ENCODE measurements around the gene PLD1. TPM values are rescaled to one million over a fixed set of nuclear protein-coding genes. Genes with fewer than 3 reads are reported as not detected.

The PLD1 gene
- total RNA-seq, 1 donor from 2014 or later = 81.0 TPM

GRCh38 chr3:171672538-171672937, 137.7 kb downstream of the PLD1 start:
- DNase-seq (ENCODE audit: low read depth, low spot score) = no peak

- DNase-seq (ENCODE audit: low read depth, low spot score) = no peak
Observed at GRCh38 chr3:171672124-171672523, 138.2 kb downstream of the PLD1 start.

DNA sequence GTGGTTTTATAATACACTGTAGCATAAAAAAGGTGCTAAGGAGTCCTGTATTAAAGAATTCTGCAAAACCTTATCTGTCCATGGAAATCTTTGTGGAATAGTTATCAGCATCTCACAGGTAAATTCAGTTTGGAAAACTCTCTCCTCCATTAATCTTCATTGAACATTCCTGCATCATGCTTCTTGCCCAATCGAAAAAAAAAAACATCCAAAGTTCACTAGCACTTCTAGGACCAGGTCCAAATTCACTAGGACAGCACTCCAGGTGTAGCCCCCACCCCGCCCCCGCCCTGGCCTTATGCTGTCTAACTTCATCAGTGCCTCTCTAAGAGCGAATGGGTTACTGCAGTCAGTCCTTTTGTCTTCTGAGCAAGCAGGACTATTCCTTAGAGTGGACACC, 138.6 kb downstream of the PLD1 start:
- no peak for DNase-seq (ENCODE audit: low read depth, low spot score)

GRCh38 chr3:171666516-171666915, 143.8 kb downstream of the PLD1 start:
- DNase-seq (ENCODE audit: low read depth, low spot score) = no peak

GRCh38 chr3:171663805-171664204, 146.5 kb downstream of the PLD1 start:
- no peak for DNase-seq (ENCODE audit: low read depth, low spot score)

DNA sequence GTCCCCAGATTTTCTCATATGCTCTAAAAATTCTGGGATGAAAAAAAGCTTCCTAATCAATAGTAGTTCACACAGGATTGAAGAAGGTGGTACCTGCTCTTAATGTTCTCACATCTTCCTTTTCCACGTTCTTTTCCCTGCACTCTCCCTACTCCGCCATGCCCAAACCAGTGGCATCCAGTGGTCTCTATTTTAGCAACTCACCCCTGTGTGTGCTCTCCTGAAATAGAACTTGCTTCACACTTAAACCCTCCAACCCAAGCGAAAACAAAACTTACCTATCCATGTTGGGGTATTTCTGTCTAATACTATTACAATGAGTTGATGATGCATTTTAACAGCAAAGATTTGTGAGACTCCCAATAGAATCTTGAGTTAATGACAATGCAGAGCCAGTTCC, 148.8 kb downstream of the PLD1 start:
- DNase-seq (ENCODE audit: low read depth, low spot score) = no peak

DNA sequence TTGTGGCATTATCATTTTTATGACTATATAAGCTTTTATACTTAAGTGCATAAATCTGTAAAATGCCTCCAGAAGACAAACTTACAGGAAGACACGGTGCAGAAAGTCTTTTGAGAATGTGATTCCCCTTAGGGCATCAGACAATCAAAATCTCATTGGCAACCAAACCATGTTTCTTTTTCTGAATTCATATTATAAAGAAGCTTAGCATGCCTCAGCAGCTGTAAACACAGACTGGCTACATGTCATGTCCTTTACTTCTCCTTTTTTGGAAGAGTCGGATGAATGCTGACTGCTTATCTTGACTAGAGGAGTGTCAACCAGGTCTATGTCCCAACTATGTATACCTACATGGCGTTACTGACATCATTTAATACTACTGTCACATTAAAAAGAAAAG, 150.1 kb downstream of the PLD1 start:
- no peak for DNase-seq (ENCODE audit: low read depth, low spot score)

GRCh38 chr3:171658841-171659240, 151.4 kb downstream of the PLD1 start:
- DNase-seq (ENCODE audit: low read depth, low spot score) = no peak

DNA sequence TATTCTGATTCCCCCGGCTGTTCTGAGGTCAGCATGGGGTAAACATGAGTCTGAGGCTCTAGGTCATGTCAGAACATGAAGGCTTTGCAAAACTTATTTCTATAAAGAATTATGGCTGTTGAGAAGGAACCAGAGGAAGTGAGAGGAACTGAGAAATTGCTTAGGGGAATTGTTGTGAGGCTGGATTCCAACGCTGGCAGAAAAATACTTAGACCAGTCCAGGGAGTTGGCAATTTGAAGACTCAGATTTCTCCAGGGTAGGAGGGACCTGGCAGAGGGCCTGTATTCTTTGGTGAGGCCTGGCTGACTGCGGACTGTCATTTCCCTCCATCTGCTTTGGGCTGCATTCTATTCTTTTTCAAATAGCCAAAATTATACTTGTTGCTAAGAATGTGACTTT, 155.5 kb downstream of the PLD1 start:
- peak; percentile 22 for DNase-seq (ENCODE audit: low read depth, low spot score)

DNA sequence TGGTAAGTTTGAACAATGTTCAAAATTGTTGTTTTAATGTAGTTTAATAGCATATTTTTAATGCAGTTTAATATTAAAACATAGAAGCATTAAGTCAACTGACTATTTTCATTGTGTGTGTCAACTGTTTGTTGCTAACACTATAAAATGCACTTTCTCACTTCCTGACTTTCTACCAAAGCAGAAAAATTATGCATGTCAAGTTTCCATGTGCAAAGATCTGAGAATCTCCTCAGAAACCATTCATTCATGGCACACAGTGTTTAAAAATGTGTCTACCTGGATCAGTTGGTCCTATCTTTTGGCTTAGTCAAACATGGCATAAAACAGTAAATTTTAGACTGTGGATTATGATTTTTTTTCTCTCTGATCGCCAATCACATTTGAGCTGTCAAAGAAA, 156.0 kb downstream of the PLD1 start:
- no peak for DNase-seq (ENCODE audit: low read depth, low spot score)

GRCh38 chr3:171653701-171654100, 156.6 kb downstream of the PLD1 start:
- DNase-seq (ENCODE audit: low read depth, low spot score) = no peak

GRCh38 chr3:171652932-171653331, 157.4 kb downstream of the PLD1 start:
- DNase-seq (ENCODE audit: low read depth, low spot score) = no peak

GRCh38 chr3:171649911-171650592, 160.2 kb downstream of the PLD1 start:
- no peak for DNase-seq (ENCODE audit: low read depth, low spot score)

GRCh38 chr3:171649267-171649666, 161.0 kb downstream of the PLD1 start:
- no peak for DNase-seq (ENCODE audit: low read depth, low spot score)

- no peak for DNase-seq (ENCODE audit: low read depth, low spot score)
Observed at GRCh38 chr3:171648069-171648468, 162.2 kb downstream of the PLD1 start.

DNA sequence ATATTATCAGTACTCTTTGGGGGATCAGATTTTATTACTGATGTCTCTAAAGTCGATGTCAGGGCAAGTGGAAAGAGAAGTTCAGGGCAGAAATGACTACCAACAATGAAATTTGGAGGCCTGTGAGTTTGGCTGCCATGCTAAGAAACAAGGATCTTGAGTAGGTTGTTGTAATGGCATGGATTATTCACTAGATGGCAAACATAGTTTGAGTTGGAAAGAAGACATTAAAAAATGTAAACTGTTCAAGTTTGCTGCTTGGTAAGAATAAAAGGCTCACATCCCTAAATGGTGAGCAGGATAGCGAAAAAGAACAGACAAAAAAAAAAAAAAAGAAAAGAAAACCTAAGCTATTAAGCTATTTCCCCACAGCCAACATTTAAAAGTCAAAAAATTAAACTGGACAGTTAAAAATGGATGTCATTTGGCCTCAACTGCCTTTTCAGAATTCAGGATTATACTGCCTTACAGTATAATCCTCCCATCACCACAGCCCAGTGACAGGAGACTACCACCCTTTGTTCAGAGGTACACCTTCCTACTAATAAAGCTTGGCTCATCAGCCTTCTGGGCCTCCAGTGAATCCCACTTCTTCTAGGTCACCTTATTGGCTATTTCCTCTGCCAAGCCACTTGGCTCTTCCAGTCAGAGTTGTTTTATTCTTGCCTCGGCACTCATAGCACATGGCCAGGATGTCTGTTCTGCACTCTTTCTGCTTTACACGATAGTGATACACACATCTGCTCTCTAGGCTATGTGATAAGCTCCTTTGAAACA, 163.7 kb downstream of the PLD1 start:
- DNase-seq (ENCODE audit: low read depth, low spot score) = peak; percentile 43

DNA sequence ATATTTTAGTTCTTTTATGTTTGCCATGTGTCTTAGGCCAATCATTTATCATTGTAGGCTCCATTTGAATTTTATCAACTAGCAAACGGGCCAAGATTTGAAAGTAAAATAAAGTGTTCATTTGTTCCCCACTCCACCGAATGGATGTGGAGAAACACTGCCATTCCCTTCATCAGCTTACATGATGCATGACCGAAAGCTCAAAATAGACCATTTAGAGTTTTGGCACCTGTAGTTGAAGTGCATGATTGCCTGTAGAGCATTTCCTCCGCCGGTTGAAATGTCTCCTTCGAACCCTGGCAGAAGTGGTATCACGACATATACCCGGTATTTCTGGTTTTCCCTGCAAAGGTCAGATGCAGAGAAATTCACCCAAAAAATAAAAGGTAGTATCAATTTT, 165.6 kb downstream of the PLD1 start:
- DNase-seq (ENCODE audit: low read depth, low spot score) = no peak

DNA sequence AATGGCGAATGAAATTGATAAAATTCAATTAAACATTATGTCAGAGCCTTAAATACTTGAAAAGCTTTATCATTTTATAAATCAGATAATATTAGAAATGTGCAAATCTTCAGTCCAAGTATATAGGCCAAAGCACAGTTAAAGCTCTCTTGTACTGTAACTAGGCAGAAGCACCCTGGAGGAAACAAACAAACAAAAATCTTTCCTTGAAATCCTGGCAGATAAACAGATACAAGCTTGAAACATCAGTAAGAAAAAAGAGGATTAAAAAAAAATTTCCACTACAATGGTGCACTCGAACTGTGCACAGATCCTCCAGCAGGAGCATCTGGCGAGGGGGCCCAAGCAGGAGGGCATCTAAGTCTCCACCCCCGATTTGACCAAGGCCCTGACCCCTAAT, 166.6 kb downstream of the PLD1 start:
- no peak for DNase-seq (ENCODE audit: low read depth, low spot score)

GRCh38 chr3:171643033-171643432, 167.2 kb downstream of the PLD1 start:
- no peak for DNase-seq (ENCODE audit: low read depth, low spot score)

- DNase-seq (ENCODE audit: low read depth, low spot score) = no peak
Observed at GRCh38 chr3:171640520-171641412, 169.5 kb downstream of the PLD1 start.

DNA sequence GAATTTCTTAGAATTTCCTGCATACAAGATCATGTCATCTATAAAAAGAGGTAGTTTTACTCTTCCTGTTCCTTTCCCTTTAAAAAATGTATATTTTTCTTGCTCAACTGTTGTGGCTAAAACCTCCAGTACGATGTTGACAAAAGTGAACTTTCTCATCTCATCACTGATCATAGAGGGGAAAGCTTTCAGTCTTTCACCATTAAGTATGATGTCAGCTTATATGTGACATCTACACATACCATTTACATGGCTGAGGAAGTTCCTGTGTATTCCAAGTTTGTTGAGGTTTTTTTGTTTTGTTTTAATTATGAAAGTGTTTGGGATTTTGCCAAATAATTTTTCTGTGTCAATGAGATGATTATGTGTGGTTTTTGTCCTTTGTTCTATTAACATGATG, 173.6 kb downstream of the PLD1 start:
- DNase-seq (ENCODE audit: low read depth, low spot score) = no peak

- DNase-seq (ENCODE audit: low read depth, low spot score) = no peak
Observed at GRCh38 chr3:171632766-171633165, 177.5 kb downstream of the PLD1 start.

Data from pulmonary artery endothelial cell (primary cell).